ENCODE measurements around the gene EGFR. TPM values are rescaled to one million over a fixed set of nuclear protein-coding genes. Genes with fewer than 3 reads are reported as not detected.
A peak's percentile ranks its signal among the peaks of the same experiment; 100 is the strongest.

The EGFR gene
- total and polyA plus RNA-seq, 2 donors (not counting 1 experiment from before 2014, with no cell fraction given) = 55.3 to 62.8 TPM

GRCh38 chr7:55133630-55134358 lies 115.0 kb downstream of the EGFR start:
- Histone ChIP-seq H3K9me3 (ENCODE audit: control insufficient read depth, insufficient read depth, low read depth, low read length) (no peaks in the 10 kb centered on the region), H3K36me3 (ENCODE audit: control insufficient read depth, insufficient read depth, low read length) (peaks cover 3% of the 10 kb centered on the region), H3K4me3 (replicated peaks in 1 of 4; ENCODE audit: control extremely low read depth in 1 of 4, insufficient read depth in 1 of 4, low read depth in 3 of 4, low read length in 4 of 4) (peak overlapping the region in 1 of 4 experiments; percentile 21), H2AFZ (ENCODE audit: low read length) (no peak overlapping the region), H3K27me3 (ENCODE audit: control insufficient read depth, insufficient read depth, low read length) (no peaks in the 10 kb centered on the region), H3K4me2 (ENCODE audit: extremely low read depth, insufficient read depth, low read length) (peak overlapping the region; percentile 86), H3K4me1 (ENCODE audit: control insufficient read depth, extremely low read depth, insufficient read depth, low read length) (peaks cover 54% of the 10 kb centered on the region), H3K9ac (ENCODE audit: insufficient read depth, low read length) (peak overlapping the region; percentile 65), H3K79me2 (ENCODE audit: control insufficient read depth, insufficient read depth, low read length) (peaks cover 47% of the 10 kb centered on the region), H4K20me1 (ENCODE audit: control insufficient read depth, extremely low read depth, insufficient read depth, low read length) (no peaks in the 10 kb centered on the region), H3K27ac (ENCODE audit: insufficient read depth, low read length) (peak overlapping the region; percentile 100)
- TF ChIP-seq CTCF (conservative IDR thresholded peaks at IDR 0.05 in 1 of 2, IDR thresholded peaks at IDR 0.05 in 1 of 2; ENCODE audit: low read depth in 1 of 2, low read length in 2 of 2) = peak in 1 of 2 donors; percentile 13
- no peak for TF ChIP-seq EZH2 (IDR thresholded peaks at IDR 0.05; ENCODE audit: low read length, missing control alignments)
- peak; percentile 97 to 99 for DNase-seq (ENCODE audit: low read depth in 2 of 2)

GRCh38 chr7:55134359-55134725 lies 115.5 kb downstream of the EGFR start:
- Histone ChIP-seq H3K4me3 (replicated peaks in 1 of 4; ENCODE audit: control extremely low read depth in 1 of 4, insufficient read depth in 1 of 4, low read depth in 3 of 4, low read length in 4 of 4) (no peak overlapping the region), H3K4me1 (ENCODE audit: control insufficient read depth, extremely low read depth, insufficient read depth, low read length) (peaks cover 49% of the 10 kb centered on the region), H3K79me2 (ENCODE audit: control insufficient read depth, insufficient read depth, low read length) (peaks cover 44% of the 10 kb centered on the region), H3K27me3 (ENCODE audit: control insufficient read depth, insufficient read depth, low read length) (no peaks in the 10 kb centered on the region), H3K27ac (ENCODE audit: insufficient read depth, low read length) (peak overlapping the region; percentile 100), H3K36me3 (ENCODE audit: control insufficient read depth, insufficient read depth, low read length) (peaks cover 3% of the 10 kb centered on the region), H2AFZ (ENCODE audit: low read length) (no peak overlapping the region), H3K9ac (ENCODE audit: insufficient read depth, low read length) (peak overlapping the region; percentile 65), H3K4me2 (ENCODE audit: extremely low read depth, insufficient read depth, low read length) (peak overlapping the region; percentile 21), H4K20me1 (ENCODE audit: control insufficient read depth, extremely low read depth, insufficient read depth, low read length) (no peaks in the 10 kb centered on the region), H3K9me3 (ENCODE audit: control insufficient read depth, insufficient read depth, low read depth, low read length) (no peaks in the 10 kb centered on the region)
- TF ChIP-seq CTCF (conservative IDR thresholded peaks at IDR 0.05 in 1 of 2, IDR thresholded peaks at IDR 0.05 in 1 of 2; ENCODE audit: low read depth in 1 of 2, low read length in 2 of 2) = no peak
- no peak for DNase-seq (ENCODE audit: low read depth in 2 of 2)

- no peak for TF ChIP-seq EZH2 (IDR thresholded peaks at IDR 0.05; ENCODE audit: low read length, missing control alignments)
- no peak for TF ChIP-seq CTCF (conservative IDR thresholded peaks at IDR 0.05 in 1 of 2, IDR thresholded peaks at IDR 0.05 in 1 of 2; ENCODE audit: low read depth in 1 of 2, low read length in 2 of 2)
- Histone ChIP-seq H3K27ac (ENCODE audit: insufficient read depth, low read length) (peak overlapping the region; percentile 100), H2AFZ (ENCODE audit: low read length) (no peak overlapping the region), H3K4me2 (ENCODE audit: extremely low read depth, insufficient read depth, low read length) (no peak overlapping the region), H3K9me3 (ENCODE audit: control insufficient read depth, insufficient read depth, low read depth, low read length) (no peaks in the 10 kb centered on the region), H3K9ac (ENCODE audit: insufficient read depth, low read length) (no peak overlapping the region), H3K4me3 (replicated peaks in 1 of 4; ENCODE audit: control extremely low read depth in 1 of 4, insufficient read depth in 1 of 4, low read depth in 3 of 4, low read length in 4 of 4) (no peak overlapping the region), H3K79me2 (ENCODE audit: control insufficient read depth, insufficient read depth, low read length) (peaks cover 41% of the 10 kb centered on the region), H4K20me1 (ENCODE audit: control insufficient read depth, extremely low read depth, insufficient read depth, low read length) (no peaks in the 10 kb centered on the region), H3K36me3 (ENCODE audit: control insufficient read depth, insufficient read depth, low read length) (peaks cover 3% of the 10 kb centered on the region), H3K27me3 (ENCODE audit: control insufficient read depth, insufficient read depth, low read length) (no peaks in the 10 kb centered on the region), H3K4me1 (ENCODE audit: control insufficient read depth, extremely low read depth, insufficient read depth, low read length) (peaks cover 45% of the 10 kb centered on the region)
- DNase-seq (ENCODE audit: low read depth in 2 of 2) = no peak
These were observed 116.0 kb downstream of the EGFR start for GRCh38 chr7:55134786-55135185.

Measured in fibroblast of lung (primary cell).